Peyer's patch (tissue), 4 donors: ENCODE results near the gene ENPP6. TPM values are rescaled to one million over a fixed set of nuclear protein-coding genes. Genes with fewer than 3 reads are reported as not detected.
A peak's percentile ranks its signal among the peaks of the same experiment; 100 is the strongest.

Source experiments
- DNase-seq, 3 donors: peaks; one replicate each; pipeline ENCODE4 v3.0.0-alpha.2; 2017 to 2019
- H3K27ac ChIP-seq, 4 donors: fragments of 200-600 bp; sonication (generic); one replicate each; pipeline ENCODE4 v1.5.1; 2016 to 2019
- H3K27me3 ChIP-seq, 2 donors: fragments of 200-600 bp; sonication (generic); one replicate each; pipeline ENCODE4 v1.5.1; 2019
- H3K36me3 ChIP-seq, 3 donors: fragments of 200-600 bp; sonication (generic); one replicate each; pipeline ENCODE4 v1.5.1; 2016 to 2019
- H3K4me1 ChIP-seq, 4 donors: fragments of 200-600 bp; sonication (generic); one replicate each; pipeline ENCODE4 v1.5.1; 2016 to 2019
- H3K4me3 ChIP-seq, 4 donors: fragments of 200-600 bp; sonication (generic); 1 replicate in 3 of 4; 2 replicates in 1 of 4; pipeline ENCODE4 v1.5.1; 2016 to 2019; ENCODE audit warnings: mild to moderate bottlenecking in 1 of 4
- H3K9me3 ChIP-seq, 4 donors: fragments of 200-600 bp; sonication (generic); one replicate each; pipeline ENCODE4 v1.5.1; 2016 to 2019; ENCODE audit warnings: mild to moderate bottlenecking in 1 of 4
- CTCF ChIP-seq, 6 experiments: fragments of 450-650 bp in 4 of 6; fragments of 200-600 bp in 2 of 6; sonication (generic) in 1 of 6; IDR thresholded peaks; one replicate each; pipeline ENCODE4 v1.5.1; 2017 to 2019; ENCODE audit warnings: antibody characterized with exemption in 6 of 6, mild to moderate bottlenecking in 3 of 6, moderate library complexity in 1 of 6
- POLR2A ChIP-seq, 2 donors: fragments of 450-650 bp; IDR thresholded peaks; one replicate each; pipeline ENCODE4 v1.5.1; 2017; ENCODE audit warnings: antibody characterized with exemption in 2 of 2, mild to moderate bottlenecking in 2 of 2, moderate library complexity in 2 of 2
- total RNA-seq, 4 donors: library from RNA; depleted of rRNA; stranded (reverse); fragments of >200 nt; gene quantifications; one replicate each; pipeline ENCODE4 v1.1.0, GENCODE V29; 2016

ENPP6 gene
- total RNA-seq, 4 donors from 2014 or later, result 0.35 to 1.0 (median 0.40) TPM; not detected in 1

- no peaks in the 10 kb centered on the region for H3K27me3 ChIP-seq
- no peak overlapping the region for H3K27ac ChIP-seq
- no peak overlapping the region for H3K4me3 ChIP-seq
- peaks cover 0 to 7% (median 0%) of the 10 kb centered on the region in 4 donors for H3K4me1 ChIP-seq
- no peak for TF ChIP-seq POLR2A (IDR thresholded peaks at IDR 0.05)
- TF ChIP-seq CTCF (IDR thresholded peaks at IDR 0.05), result peak in 4 of 6 experiments; percentile 42 to 68 (median 61)
- DNase-seq, result peak in 1 of 3 donors; percentile 55
- no peaks in the 10 kb centered on the region for H3K9me3 ChIP-seq
- H3K36me3 ChIP-seq, result no peaks in the 10 kb centered on the region
Measured at GRCh38 chr4:184163813-184164212, 53.9 kb downstream of the ENPP6 start.

- H3K4me3 ChIP-seq, result no peak overlapping the region
- H3K36me3 ChIP-seq, result no peaks in the 10 kb centered on the region
- no peaks in the 10 kb centered on the region for H3K9me3 ChIP-seq
- TF ChIP-seq POLR2A (IDR thresholded peaks at IDR 0.05), result no peak
- no peak for TF ChIP-seq CTCF (IDR thresholded peaks at IDR 0.05)
- no peak overlapping the region for H3K27ac ChIP-seq
- no peaks in the 10 kb centered on the region for H3K27me3 ChIP-seq
- H3K4me1 ChIP-seq, result no peaks in the 10 kb centered on the region
- no peak for DNase-seq
Measured at GRCh38 chr4:184162596-184162995, 55.1 kb downstream of the ENPP6 start.

- Histone ChIP-seq H3K27me3 (no peaks in the 10 kb centered on the region), H3K27ac (no peak overlapping the region), H3K4me1 (no peaks in the 10 kb centered on the region), H3K36me3 (no peaks in the 10 kb centered on the region), H3K4me3 (no peak overlapping the region), H3K9me3 (no peaks in the 10 kb centered on the region)
- DNase-seq, result no peak
- TF ChIP-seq POLR2A (IDR thresholded peaks at IDR 0.05) (no peak), CTCF (IDR thresholded peaks at IDR 0.05) (no peak)
Measured at GRCh38 chr4:184157322-184157721, 60.4 kb downstream of the ENPP6 start.

GRCh38 chr4:184156163-184156920 is 61.3 kb downstream of the ENPP6 start:
- Histone ChIP-seq H3K9me3 (no peaks in the 10 kb centered on the region), H3K36me3 (no peaks in the 10 kb centered on the region), H3K27ac (peak overlapping the region in 2 of 4 donors; percentile 35 to 41), H3K4me1 (no peaks in the 10 kb centered on the region), H3K4me3 (no peak overlapping the region), H3K27me3 (no peaks in the 10 kb centered on the region)
- no peak for DNase-seq
- TF ChIP-seq CTCF (IDR thresholded peaks at IDR 0.05) (no peak), POLR2A (IDR thresholded peaks at IDR 0.05) (no peak)

- H3K9me3 ChIP-seq, result no peaks in the 10 kb centered on the region
- peak overlapping the region in 2 of 4 donors; percentile 20 to 52 for H3K27ac ChIP-seq
- no peaks in the 10 kb centered on the region for H3K27me3 ChIP-seq
- peaks cover 0 to 21% (median 0%) of the 10 kb centered on the region in 4 donors for H3K4me1 ChIP-seq
- no peak overlapping the region for H3K4me3 ChIP-seq
- TF ChIP-seq CTCF (IDR thresholded peaks at IDR 0.05) (no peak), POLR2A (IDR thresholded peaks at IDR 0.05) (no peak)
- no peak for DNase-seq
- no peaks in the 10 kb centered on the region for H3K36me3 ChIP-seq
Measured at GRCh38 chr4:184154199-184154598, 63.5 kb downstream of the ENPP6 start.
